ENCODE data around the gene ADGRF1. TPM values are rescaled to one million over a fixed set of nuclear protein-coding genes. Genes with fewer than 3 reads are reported as not detected.

ADGRF1 gene
- total RNA-seq, 2 donors from 2014 or later: 5.6 to 11.5 TPM

- no peak overlapping the region for H3K27ac ChIP-seq
- 95% methylated on average over 5 of the region's 5 CpGs for WGBS
Observed at GRCh38 chr6:47019941-47020340, 22.2 kb downstream of the ADGRF1 start.

GRCh38 chr6:47016909-47017308 lies 25.2 kb downstream of the ADGRF1 start:
- H3K9me3 ChIP-seq: no peaks in the 10 kb centered on the region
- H3K4me3 ChIP-seq: no peak overlapping the region
- DNase-seq (ENCODE audit: low spot score): no peak
- no peaks in the 10 kb centered on the region for H3K36me3 ChIP-seq
- H3K4me1 ChIP-seq (replicated peaks): no peaks in the 10 kb centered on the region
- intact Hi-C loops (cut with DNase I): no loop called here
- 89% methylated on average over 2 of the region's 2 CpGs for WGBS
- H3K27me3 ChIP-seq (replicated peaks; ENCODE audit: insufficient read depth): no peaks in the 10 kb centered on the region
- TF ChIP-seq POLR2AphosphoS5 (IDR thresholded peaks at IDR 0.05): no peak
- no peak for TF ChIP-seq POLR2A (IDR thresholded peaks at IDR 0.05)
- TF ChIP-seq CTCF (IDR thresholded peaks at IDR 0.05): no peak
- no peak overlapping the region for H3K27ac ChIP-seq

More at GRCh38 chr6:47019941-47020340, 22.2 kb downstream of the ADGRF1 start:
- Histone ChIP-seq H3K36me3 (no peaks in the 10 kb centered on the region), H3K4me3 (no peak overlapping the region), H3K9me3 (no peaks in the 10 kb centered on the region), H3K4me1 (replicated peaks) (no peaks in the 10 kb centered on the region), H3K27me3 (replicated peaks; ENCODE audit: insufficient read depth) (no peaks in the 10 kb centered on the region)
- intact Hi-C loops (cut with DNase I): no loop called here
- no peak for DNase-seq (ENCODE audit: low spot score)
- TF ChIP-seq CTCF (IDR thresholded peaks at IDR 0.05) (no peak), POLR2AphosphoS5 (IDR thresholded peaks at IDR 0.05) (no peak), POLR2A (IDR thresholded peaks at IDR 0.05) (no peak)

- H3K9me3 ChIP-seq: no peaks in the 10 kb centered on the region
- no peaks in the 10 kb centered on the region for H3K36me3 ChIP-seq
- TF ChIP-seq POLR2AphosphoS5 (IDR thresholded peaks at IDR 0.05) (no peak), POLR2A (IDR thresholded peaks at IDR 0.05) (no peak), CTCF (IDR thresholded peaks at IDR 0.05) (no peak)
- WGBS: 49% methylated on average over 4 of the region's 4 CpGs
- no peak overlapping the region for H3K4me3 ChIP-seq
- H3K27ac ChIP-seq: no peak overlapping the region
- intact Hi-C loops (cut with DNase I): no loop called here
- no peaks in the 10 kb centered on the region for H3K27me3 ChIP-seq (replicated peaks; ENCODE audit: insufficient read depth)
- no peaks in the 10 kb centered on the region for H3K4me1 ChIP-seq (replicated peaks)
- no peak for DNase-seq (ENCODE audit: low spot score)
Observed at GRCh38 chr6:47016261-47016660, 25.9 kb downstream of the ADGRF1 start.

- H3K9me3 ChIP-seq: no peaks in the 10 kb centered on the region
- no peak for TF ChIP-seq CTCF (IDR thresholded peaks at IDR 0.05)
- no peak for TF ChIP-seq POLR2AphosphoS5 (IDR thresholded peaks at IDR 0.05)
- TF ChIP-seq POLR2A (IDR thresholded peaks at IDR 0.05): no peak
- H3K4me3 ChIP-seq: no peak overlapping the region
- no peaks in the 10 kb centered on the region for H3K36me3 ChIP-seq
- intact Hi-C loops (cut with DNase I): no loop called here
- 95% methylated on average over 4 of the region's 4 CpGs for WGBS
- H3K27ac ChIP-seq: no peak overlapping the region
- DNase-seq (ENCODE audit: low spot score): no peak
- H3K27me3 ChIP-seq (replicated peaks; ENCODE audit: insufficient read depth): no peaks in the 10 kb centered on the region
- H3K4me1 ChIP-seq (replicated peaks): no peaks in the 10 kb centered on the region
Observed at GRCh38 chr6:47014401-47014800, 27.7 kb downstream of the ADGRF1 start.

- 90% methylated on average over 7 of the region's 7 CpGs for WGBS
- Histone ChIP-seq H3K4me3 (no peak overlapping the region), H3K4me1 (replicated peaks) (no peaks in the 10 kb centered on the region), H3K27ac (no peak overlapping the region), H3K9me3 (no peaks in the 10 kb centered on the region), H3K27me3 (replicated peaks; ENCODE audit: insufficient read depth) (no peaks in the 10 kb centered on the region), H3K36me3 (no peaks in the 10 kb centered on the region)
- no peak for TF ChIP-seq POLR2AphosphoS5 (IDR thresholded peaks at IDR 0.05)
- TF ChIP-seq CTCF (IDR thresholded peaks at IDR 0.05): no peak
- no peak for TF ChIP-seq POLR2A (IDR thresholded peaks at IDR 0.05)
- intact Hi-C loops (cut with DNase I): no loop called here
- no peak for DNase-seq (ENCODE audit: low spot score)
Observed at GRCh38 chr6:47009583-47009982, 32.5 kb downstream of the ADGRF1 start.

Data from prostate gland (tissue), 2 donors.